Limb (tissue), 2 donors: ENCODE results near the gene THRB.
"Not testable (repeated sequence)": the region's sequence is repeated elsewhere in the genome, so short reads cannot be mapped to it uniquely, and the experiment has no call there.

Experiments used
- DNase-seq, 2 donors: peaks; one replicate each; pipeline ENCODE4 v3.0.0-alpha.2; 2016; ENCODE audit errors: extremely low spot score in 2 of 2

Gene THRB

DNA sequence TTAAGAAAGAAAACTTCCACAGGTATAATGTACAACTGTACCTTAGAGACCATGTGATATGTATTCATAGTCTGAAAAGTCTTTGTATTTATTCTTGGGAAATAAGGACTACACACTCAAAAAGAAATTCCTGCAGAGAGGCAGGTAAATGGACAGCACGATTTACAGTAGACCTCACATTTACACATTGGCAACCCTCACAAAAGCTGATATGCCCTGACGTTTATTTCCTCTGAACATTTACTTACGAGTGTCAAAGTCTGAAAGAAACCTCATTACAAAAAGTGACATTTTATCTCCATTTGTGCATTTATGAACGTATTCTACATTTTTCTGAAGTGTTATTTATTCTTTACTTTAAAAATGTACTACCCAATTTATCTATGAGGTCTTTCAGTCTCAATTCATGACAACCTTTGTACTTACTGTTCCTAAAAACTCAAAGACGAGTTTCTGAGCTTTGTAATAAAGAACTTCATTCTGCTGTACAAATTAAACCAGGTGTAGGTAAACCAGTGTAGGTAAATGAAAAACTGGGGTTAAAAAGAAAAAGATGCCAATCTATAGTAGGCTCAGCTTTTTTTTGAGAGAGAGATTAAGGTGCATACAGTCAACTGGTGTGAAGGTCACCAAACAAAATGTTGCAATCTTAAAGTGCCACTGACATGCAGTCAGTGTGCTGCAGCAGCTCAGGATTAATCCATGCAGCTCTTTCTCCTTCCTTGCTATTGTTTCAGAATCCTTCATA is 44.3 kb downstream of the THRB start:
- no peak for DNase-seq

GRCh38 chr3:24447836-24448235 is 46.8 kb downstream of the THRB start:
- DNase-seq: no peak

- DNase-seq: no peak
Measured at GRCh38 chr3:24446032-24446431, 48.6 kb downstream of the THRB start.

- DNase-seq: no peak
Measured at GRCh38 chr3:24443476-24443875, 51.2 kb downstream of the THRB start.

- no peak for DNase-seq
Measured at GRCh38 chr3:24440760-24441464, 53.7 kb downstream of the THRB start.

DNA sequence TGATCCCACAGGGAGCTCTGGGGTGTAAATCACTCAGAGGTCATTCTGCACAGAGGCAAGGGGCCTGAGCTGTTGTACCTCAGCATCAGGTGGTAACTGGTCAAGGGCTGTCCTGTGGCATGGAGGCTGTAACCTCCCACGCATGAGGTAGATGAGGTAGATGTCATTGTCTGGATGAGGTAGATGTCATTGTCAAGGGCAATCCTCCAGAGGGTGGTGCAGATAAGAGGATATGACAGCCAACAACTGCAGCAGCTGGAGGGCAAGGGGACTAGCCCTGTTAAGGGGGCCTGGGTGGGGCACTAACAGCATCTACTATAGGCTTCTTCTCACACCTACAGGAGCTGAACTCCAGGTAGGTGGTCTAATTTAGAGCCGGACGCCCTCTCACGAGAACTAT is 55.6 kb downstream of the THRB start:
- no peak for DNase-seq

DNA sequence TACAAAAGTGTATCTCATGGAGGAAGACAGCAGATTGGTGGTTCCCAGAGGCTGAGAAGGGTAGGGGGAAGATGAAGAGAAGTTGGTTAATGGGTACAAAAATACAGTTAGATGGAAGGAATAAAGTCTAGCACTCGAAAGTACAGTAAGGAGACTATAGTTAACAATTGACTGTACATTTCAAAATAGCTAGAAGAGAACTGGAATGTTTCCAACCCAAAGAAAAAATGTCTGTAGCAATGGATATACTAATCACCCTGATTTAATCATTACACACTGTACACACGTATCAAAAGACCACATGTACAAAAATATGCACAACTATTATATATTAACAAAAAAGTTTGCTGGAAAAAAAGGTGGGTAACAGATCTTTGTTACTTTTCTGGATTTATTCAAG is 57.3 kb downstream of the THRB start:
- no peak for DNase-seq

DNA sequence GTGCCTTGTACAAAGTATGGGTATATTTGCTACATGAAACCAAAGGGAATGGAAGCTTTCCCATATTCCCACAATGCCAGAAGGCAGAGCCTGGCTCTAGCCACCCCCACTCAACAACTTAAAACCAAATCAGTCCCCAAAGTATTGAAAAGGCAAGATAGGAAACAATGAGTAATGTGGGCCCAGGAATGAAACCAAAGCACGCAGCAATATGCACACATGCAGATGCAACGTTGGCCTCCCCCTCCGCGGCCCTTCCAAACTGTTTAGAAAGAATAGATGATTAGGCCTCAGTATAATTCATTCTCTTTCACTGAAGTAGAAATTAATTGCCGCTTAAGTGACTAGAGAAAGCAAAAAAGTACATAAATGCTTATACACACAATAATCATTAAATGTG is 59.1 kb downstream of the THRB start:
- DNase-seq: no peak

DNA sequence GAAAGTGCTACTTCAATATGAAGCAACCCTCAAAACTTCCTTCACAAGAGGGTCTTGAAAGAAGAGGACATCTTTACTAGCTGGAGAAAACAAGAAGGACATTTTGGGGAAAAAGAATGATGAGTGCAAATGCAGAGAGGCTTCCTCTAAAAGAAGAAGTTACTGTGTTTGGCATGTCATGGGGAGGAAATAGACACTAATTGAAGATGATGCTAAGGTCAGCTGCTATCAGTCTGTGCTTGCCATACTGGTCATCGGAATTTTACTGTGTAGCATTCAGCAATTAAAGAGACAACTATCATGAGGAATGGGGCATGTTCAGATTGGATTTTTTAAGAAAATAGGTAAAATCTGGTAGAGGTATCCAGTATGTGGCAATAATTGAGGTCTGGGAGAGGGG is 60.0 kb downstream of the THRB start:
- no peak for DNase-seq

DNA sequence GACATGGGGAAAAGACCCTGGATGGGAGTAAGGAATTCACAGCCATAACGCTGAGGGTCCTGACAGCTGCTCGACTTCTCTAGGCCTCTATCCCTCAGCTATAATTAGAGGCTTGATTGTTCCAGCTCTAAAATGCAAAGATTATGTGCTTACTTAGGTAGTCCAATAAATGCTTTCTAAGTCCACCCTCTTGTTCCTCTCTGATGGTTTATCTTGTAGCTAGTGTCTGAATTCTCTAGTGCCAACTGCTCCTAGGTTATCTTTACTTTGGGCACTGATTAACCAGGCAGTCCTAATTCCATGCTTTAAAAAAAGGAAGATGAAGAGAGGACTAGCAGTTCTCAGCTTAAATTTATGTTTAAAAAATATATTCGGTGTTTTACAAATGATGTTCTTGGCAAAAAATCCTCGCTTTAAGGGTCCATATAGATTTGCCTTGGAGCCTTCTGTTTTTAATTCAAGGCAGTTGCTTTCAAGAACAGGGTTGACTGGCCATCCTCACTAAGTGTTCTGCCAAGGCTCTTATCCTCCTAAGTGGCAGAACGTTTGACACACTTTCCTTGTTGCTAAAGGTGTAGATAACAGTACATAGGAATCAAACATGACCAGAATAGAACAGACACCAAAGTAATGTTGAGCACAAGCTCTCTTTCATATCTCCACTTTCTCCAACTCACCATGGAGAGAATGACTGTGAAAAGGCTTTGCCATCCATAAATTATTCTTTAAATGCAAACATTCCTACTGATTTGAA is 60.6 kb downstream of the THRB start:
- DNase-seq: no peak

DNA sequence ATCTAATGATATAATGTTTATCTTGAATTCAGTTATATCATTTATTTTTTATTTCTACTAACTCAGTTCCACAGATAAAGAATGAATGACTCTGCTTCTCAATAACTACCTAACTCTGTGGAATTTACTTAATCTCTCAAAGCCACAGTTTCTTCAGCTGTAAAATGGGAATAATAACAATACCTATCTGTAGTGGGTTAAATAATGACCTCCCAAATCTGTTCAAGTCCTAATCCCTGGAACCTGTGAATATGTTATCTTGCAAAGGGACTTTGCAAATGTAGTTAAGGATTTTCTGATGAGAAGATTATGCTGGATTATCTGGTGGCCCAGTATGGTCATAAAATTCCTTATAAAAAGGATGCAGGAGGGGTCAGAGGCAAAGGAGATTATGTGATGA is 61.7 kb downstream of the THRB start:
- DNase-seq: no peak

GRCh38 chr3:24428481-24428880 is 66.2 kb downstream of the THRB start:
- no peak for DNase-seq

- no peak for DNase-seq
Measured at GRCh38 chr3:24426896-24427295, 67.8 kb downstream of the THRB start.

DNA sequence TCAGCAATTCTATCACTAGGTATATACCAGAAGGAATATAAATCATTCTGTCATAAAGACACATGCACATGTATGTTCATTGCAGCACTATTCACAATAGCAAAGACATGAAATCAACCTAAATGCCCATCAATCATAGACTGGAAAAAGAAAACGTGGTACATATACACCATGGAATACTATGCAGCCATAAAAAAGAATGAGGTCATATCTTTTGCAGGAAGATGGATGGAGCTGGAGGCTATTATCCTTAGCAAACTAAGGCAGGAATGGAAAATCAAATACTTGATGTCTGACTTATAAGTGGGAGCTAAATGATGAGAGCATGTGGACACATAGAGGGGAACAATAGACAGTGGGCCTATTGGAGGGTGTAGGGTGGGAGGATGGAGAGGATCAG is 73.8 kb downstream of the THRB start:
- not testable (repeated sequence) for DNase-seq

- no peak for DNase-seq
Measured at GRCh38 chr3:24420224-24420623, 74.4 kb downstream of the THRB start.

GRCh38 chr3:24419067-24419791 is 75.4 kb downstream of the THRB start:
- DNase-seq: no peak

DNA sequence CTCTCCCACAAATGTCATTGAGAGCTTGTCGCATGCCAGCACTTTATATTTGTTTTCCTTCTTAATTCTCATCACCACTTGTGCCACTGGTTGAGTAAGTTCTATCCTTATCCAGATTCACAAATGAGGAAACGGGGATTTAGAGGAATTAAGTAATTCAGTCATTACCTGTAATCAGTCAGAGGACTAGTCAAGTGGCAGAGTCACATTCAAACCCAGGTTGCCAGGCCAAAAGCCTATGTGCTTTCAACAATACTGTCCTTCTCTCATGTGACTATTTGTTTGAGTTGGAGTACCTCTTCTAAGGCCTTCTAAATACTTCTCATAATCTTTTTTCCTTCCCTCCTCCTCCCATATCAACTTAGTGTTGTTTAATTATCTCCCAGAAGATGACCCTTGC is 76.9 kb downstream of the THRB start:
- no peak for DNase-seq

- DNase-seq: no peak
Measured at GRCh38 chr3:24416224-24416623, 78.4 kb downstream of the THRB start.

DNA sequence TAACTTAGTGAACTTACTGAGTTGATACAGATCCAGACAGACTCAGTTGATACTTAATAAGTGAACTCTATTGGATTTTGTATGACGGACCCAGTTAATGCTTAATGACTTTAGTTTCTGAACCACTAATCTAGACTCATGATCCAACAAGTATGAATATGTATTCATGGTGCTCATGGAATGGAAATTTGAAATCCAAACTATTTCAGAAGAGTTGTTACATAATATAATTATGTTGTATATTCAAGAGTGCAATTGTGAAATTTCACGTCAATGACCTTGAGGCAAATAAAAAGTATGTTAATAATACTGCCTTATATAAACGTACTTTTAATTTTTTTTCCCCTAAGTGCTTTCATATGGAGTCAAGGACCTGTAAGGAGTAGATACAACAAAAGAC is 78.8 kb downstream of the THRB start:
- DNase-seq: no peak

DNA sequence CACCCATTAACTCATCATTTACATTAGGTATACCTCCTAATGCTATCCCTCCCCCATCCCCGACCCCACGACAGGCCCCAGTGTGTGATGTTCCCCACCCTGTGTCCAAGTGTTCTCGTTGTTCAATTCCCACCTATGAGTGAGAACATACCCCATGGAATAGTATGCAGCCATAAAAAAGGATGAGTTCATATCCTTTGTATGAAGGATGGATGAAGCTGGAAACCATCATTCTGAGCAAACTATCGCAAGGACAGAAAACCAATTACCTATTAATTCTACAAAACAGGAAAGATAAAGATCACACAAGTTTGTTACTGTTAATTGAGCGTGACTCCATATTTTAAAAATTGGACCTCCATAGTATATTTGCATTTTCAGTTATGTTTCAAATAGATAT is 81.0 kb downstream of the THRB start:
- not testable (repeated sequence) for DNase-seq

DNA sequence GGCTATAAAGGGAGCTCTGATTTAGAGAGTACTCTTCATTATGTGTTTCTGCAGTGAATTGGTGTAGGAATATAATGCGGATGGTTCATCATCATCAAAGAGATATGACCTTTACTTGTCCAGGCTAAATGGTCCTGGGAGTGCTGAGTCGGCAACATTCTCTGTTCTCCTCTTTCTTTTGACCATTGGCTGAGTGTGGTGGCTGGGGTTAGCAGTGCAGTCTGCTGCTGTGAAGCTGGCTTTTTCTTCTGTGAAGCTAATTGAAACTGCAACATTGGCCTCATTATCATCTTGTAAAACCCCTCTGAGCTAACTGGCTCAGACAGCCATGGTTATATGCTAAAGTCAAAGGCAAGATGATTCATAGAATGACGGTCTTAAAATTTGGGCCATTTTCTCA is 83.8 kb downstream of the THRB start:
- DNase-seq: no peak
